ENCODE results near the gene KLHL25. TPM values are rescaled to one million over a fixed set of nuclear protein-coding genes. Genes with fewer than 3 reads are reported as not detected.
"Not testable (repeated sequence)": the region's sequence is repeated elsewhere in the genome, so short reads cannot be mapped to it uniquely, and the experiment has no call there.

Gene KLHL25
- total and polyA plus RNA-seq, 2 experiments from 2014 or later: 2.0 to 7.1 TPM

- Histone ChIP-seq H3K9me2 (ENCODE audit: insufficient read depth) (no peaks in the 10 kb centered on the region), H4K20me1 (ENCODE audit: insufficient read depth) (no peaks in the 10 kb centered on the region), H3K36me3 (ENCODE audit: low read depth) (no peaks in the 10 kb centered on the region), H3K4me2 (ENCODE audit: unreplicated experiment) (no peak overlapping the region), H3K27ac (no peak overlapping the region), H3K4me1 (ENCODE audit: insufficient read depth) (no peaks in the 10 kb centered on the region), H3K27me3 (replicated peaks; ENCODE audit: insufficient read depth) (no peaks in the 10 kb centered on the region), H3K9ac (no peak overlapping the region), H2AFZ (no peak overlapping the region), H3K4me3 (no peak overlapping the region), H3K9me3 (ENCODE audit: low read depth) (no peaks in the 10 kb centered on the region), H3F3A (ENCODE audit: insufficient read depth) (no peaks in the 10 kb centered on the region), H3K79me2 (ENCODE audit: insufficient read depth) (no peaks in the 10 kb centered on the region)
- WGBS, 2 experiments (ENCODE audit: low coverage in 1 of 2, low lambda C conversion rate in 2 of 2, missing lambda C conversion rate in 2 of 2): 80 to 84% methylated on average over 3 of the region's 3 CpGs
- no peak for DNase-seq
- in situ Hi-C loops (cut with MboI): loop anchor here (5.0 kb wide), 1 partner anchor 92 kb away; no protein-coding TSS in a partner anchor
- no peak for TF ChIP-seq EZH2 (IDR thresholded peaks at IDR 0.05; ENCODE audit: insufficient read depth, poor library complexity, severe bottlenecking)
- no peak for TF ChIP-seq EZH2phosphoT487 (IDR thresholded peaks at IDR 0.05; ENCODE audit: insufficient read depth, low read depth)
These were observed 39.9 kb upstream of the KLHL25 start for GRCh38 chr15:85834651-85835050.

DNA sequence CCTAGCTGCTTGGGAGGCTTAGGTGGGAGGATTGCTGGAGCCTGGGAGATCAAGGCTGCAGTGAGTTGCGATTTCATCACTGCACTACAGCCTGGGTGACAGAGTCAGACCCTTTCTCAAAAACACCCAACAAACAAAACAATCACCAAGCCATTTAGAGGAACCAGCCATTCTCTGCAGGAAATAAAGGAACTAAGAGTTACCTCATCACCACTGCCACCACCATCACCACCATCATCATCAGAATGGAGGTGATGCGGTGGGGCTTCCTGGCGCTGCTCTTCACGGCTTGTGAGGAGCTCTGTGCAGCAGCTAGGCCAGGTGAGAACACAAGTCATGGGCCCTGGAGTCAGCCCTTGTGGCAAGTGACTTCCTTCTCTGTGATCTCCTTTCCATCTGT lies 37.7 kb upstream of the KLHL25 start:
- Histone ChIP-seq H3F3A (ENCODE audit: insufficient read depth) (no peaks in the 10 kb centered on the region), H3K9me2 (ENCODE audit: insufficient read depth) (no peaks in the 10 kb centered on the region), H3K27me3 (replicated peaks; ENCODE audit: insufficient read depth) (no peaks in the 10 kb centered on the region), H3K36me3 (ENCODE audit: low read depth) (no peaks in the 10 kb centered on the region), H2AFZ (no peak overlapping the region), H3K4me2 (ENCODE audit: unreplicated experiment) (no peak overlapping the region), H4K20me1 (ENCODE audit: insufficient read depth) (no peaks in the 10 kb centered on the region), H3K9ac (no peak overlapping the region), H3K4me1 (ENCODE audit: insufficient read depth) (no peaks in the 10 kb centered on the region), H3K27ac (no peak overlapping the region), H3K79me2 (ENCODE audit: insufficient read depth) (no peaks in the 10 kb centered on the region), H3K9me3 (ENCODE audit: low read depth) (no peaks in the 10 kb centered on the region), H3K4me3 (no peak overlapping the region)
- in situ Hi-C loops (cut with MboI): no loop called here
- DNase-seq: no peak
- TF ChIP-seq EZH2 (IDR thresholded peaks at IDR 0.05; ENCODE audit: insufficient read depth, poor library complexity, severe bottlenecking) (no peak), EZH2phosphoT487 (IDR thresholded peaks at IDR 0.05; ENCODE audit: insufficient read depth, low read depth) (no peak)
- WGBS, 2 experiments (ENCODE audit: low coverage in 1 of 2, low lambda C conversion rate in 2 of 2, missing lambda C conversion rate in 2 of 2): 86% methylated on average over 4 of the region's 4 CpGs

DNA sequence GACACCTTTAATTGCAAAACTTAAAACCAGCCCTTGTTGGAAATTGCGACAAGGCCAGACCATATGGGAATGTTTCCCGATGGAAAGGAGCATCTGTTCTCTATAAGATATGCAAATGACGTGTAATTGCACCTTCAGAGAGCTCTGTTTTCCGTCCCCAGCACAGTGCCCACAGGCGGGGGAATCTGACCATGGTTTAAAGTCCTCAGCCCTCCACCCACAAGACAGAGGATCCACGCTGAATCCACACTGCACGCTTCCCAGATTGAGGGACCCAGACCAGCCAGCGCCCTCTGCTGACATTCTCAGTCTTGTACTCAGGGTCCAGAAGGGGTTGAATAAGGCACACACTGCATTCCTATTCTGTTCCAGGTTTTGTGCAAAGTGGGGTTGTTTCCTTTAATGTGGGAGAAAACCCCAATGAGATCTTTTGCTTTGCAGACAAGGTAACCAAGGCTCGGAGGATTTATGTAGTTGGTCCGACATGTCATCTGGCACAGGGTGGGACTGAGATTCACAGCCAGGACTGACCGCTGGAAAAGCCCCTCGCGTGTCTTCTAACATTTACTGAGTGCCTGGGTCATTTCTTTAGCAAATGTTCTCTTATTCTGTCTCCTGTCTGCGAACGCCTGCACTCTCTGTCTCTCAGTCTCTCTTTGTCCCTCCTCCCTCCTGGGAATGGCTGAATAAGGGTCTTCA lies 36.8 kb upstream of the KLHL25 start:
- H3F3A ChIP-seq (ENCODE audit: insufficient read depth): no peaks in the 10 kb centered on the region
- no peaks in the 10 kb centered on the region for H3K79me2 ChIP-seq (ENCODE audit: insufficient read depth)
- H3K27ac ChIP-seq: no peak overlapping the region
- no peak overlapping the region for H3K4me2 ChIP-seq (ENCODE audit: unreplicated experiment)
- no peak overlapping the region for H2AFZ ChIP-seq
- peak; percentile 77 for DNase-seq
- no peaks in the 10 kb centered on the region for H3K27me3 ChIP-seq (replicated peaks; ENCODE audit: insufficient read depth)
- no peak overlapping the region for H3K4me3 ChIP-seq
- WGBS, 2 experiments (ENCODE audit: low coverage in 1 of 2, low lambda C conversion rate in 2 of 2, missing lambda C conversion rate in 2 of 2): 19 to 25% methylated on average over 15 of the region's 15 CpGs
- H4K20me1 ChIP-seq (ENCODE audit: insufficient read depth): no peaks in the 10 kb centered on the region
- TF ChIP-seq EZH2phosphoT487 (IDR thresholded peaks at IDR 0.05; ENCODE audit: insufficient read depth, low read depth) (no peak), EZH2 (IDR thresholded peaks at IDR 0.05; ENCODE audit: insufficient read depth, poor library complexity, severe bottlenecking) (no peak)
- no peaks in the 10 kb centered on the region for H3K9me2 ChIP-seq (ENCODE audit: insufficient read depth)
- no peaks in the 10 kb centered on the region for H3K36me3 ChIP-seq (ENCODE audit: low read depth)
- in situ Hi-C loops (cut with MboI): no loop called here
- H3K9me3 ChIP-seq (ENCODE audit: low read depth): no peaks in the 10 kb centered on the region
- no peak overlapping the region for H3K9ac ChIP-seq
- no peaks in the 10 kb centered on the region for H3K4me1 ChIP-seq (ENCODE audit: insufficient read depth)

DNA sequence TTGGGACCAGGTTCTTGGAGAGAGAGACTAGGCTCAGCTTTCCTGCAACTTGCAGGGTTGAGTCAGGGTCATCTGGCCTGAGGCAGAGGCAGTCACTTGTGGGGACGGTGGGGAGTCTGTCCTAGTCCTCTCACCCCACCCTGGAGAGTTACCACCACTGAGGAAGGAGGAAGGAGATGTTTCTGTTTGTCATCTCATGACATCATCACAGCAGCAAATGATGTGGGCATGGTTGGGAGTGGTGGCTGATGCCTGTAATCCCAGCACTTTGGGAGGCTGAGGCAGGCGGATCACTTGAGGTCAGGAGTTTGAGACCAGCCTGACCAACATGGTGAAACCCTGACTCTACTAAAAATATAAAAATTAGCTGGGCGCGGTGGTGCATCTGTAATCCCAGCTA lies 35.0 kb upstream of the KLHL25 start:
- H3K9ac ChIP-seq; H3K9me2 ChIP-seq (ENCODE audit: insufficient read depth); H3K36me3 ChIP-seq (ENCODE audit: low read depth); H2AFZ ChIP-seq; H4K20me1 ChIP-seq (ENCODE audit: insufficient read depth); in situ Hi-C loops (cut with MboI); H3K79me2 ChIP-seq (ENCODE audit: insufficient read depth); H3K4me1 ChIP-seq (ENCODE audit: insufficient read depth); DNase-seq; H3K4me2 ChIP-seq (ENCODE audit: unreplicated experiment); H3K27ac ChIP-seq; H3K4me3 ChIP-seq; H3K27me3 ChIP-seq (replicated peaks; ENCODE audit: insufficient read depth); H3F3A ChIP-seq (ENCODE audit: insufficient read depth); H3K9me3 ChIP-seq (ENCODE audit: low read depth): not testable (repeated sequence)
- WGBS, 2 experiments (ENCODE audit: low coverage in 1 of 2, low lambda C conversion rate in 2 of 2, missing lambda C conversion rate in 2 of 2): 82 to 86% methylated on average over 4 of the region's 4 CpGs

DNA sequence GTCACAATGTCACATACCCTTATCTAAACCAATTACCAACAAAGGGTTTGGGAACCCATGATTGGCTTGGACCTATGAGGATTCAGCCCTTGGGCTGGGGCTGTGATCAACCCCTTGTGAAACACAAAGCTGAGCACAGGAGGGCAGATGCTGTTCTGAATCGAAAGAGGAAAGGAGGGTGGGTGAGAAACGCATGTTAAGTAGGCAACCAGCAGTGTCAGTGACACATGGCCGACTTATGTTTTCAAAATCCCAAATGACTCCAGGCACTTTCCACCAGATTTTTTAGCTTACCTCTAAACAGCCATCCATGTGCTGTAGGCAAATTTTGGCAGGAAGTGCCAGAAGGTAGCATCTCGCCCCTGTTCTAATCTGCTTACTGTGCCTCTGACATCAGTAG lies 34.1 kb upstream of the KLHL25 start:
- Histone ChIP-seq H3F3A (ENCODE audit: insufficient read depth) (no peaks in the 10 kb centered on the region), H3K9me3 (ENCODE audit: low read depth) (no peaks in the 10 kb centered on the region), H3K27ac (no peak overlapping the region), H3K4me3 (no peak overlapping the region), H2AFZ (no peak overlapping the region), H3K4me1 (ENCODE audit: insufficient read depth) (no peaks in the 10 kb centered on the region), H3K79me2 (ENCODE audit: insufficient read depth) (no peaks in the 10 kb centered on the region), H3K27me3 (replicated peaks; ENCODE audit: insufficient read depth) (no peaks in the 10 kb centered on the region), H3K9me2 (ENCODE audit: insufficient read depth) (no peaks in the 10 kb centered on the region), H4K20me1 (ENCODE audit: insufficient read depth) (no peaks in the 10 kb centered on the region), H3K9ac (no peak overlapping the region), H3K4me2 (ENCODE audit: unreplicated experiment) (no peak overlapping the region), H3K36me3 (ENCODE audit: low read depth) (no peaks in the 10 kb centered on the region)
- WGBS, 2 experiments (ENCODE audit: low coverage in 1 of 2, low lambda C conversion rate in 2 of 2, missing lambda C conversion rate in 2 of 2): 49% methylated on average over 4 of the region's 4 CpGs
- in situ Hi-C loops (cut with MboI): no loop called here
- TF ChIP-seq EZH2phosphoT487 (IDR thresholded peaks at IDR 0.05; ENCODE audit: insufficient read depth, low read depth) (no peak), EZH2 (IDR thresholded peaks at IDR 0.05; ENCODE audit: insufficient read depth, poor library complexity, severe bottlenecking) (no peak)
- no peak for DNase-seq
